GM12878 (cell line): ENCODE measurements around the gene PRKACG. TPM values are rescaled to one million over a fixed set of nuclear protein-coding genes. Genes with fewer than 3 reads are reported as not detected.

Source experiments
- ATAC-seq: fragments of 200-7000 bp; cut with Tn5 transposase; 3 replicates; pipeline ENCODE4 v1.9.1; 2020; ENCODE audit warnings: mild to moderate bottlenecking, moderate library complexity
- BruUV-seq: library from RNA; stranded (reverse); fragments of 400-500 nt; replicated peaks from 2 replicates; lab custom pipeline; 2021; lab: Mats Ljungman, UMichigan
- CTCF ChIA-PET: fragments of 300-600 bp; sonication (Branson Sonifier 250); formaldehyde crosslinking; extraction: SDS; loops from one replicate; lab custom pipeline; 2021; ENCODE audit warnings: inconsistent platforms; lab: Yijun Ruan, JAX
- POLR2A ChIA-PET: fragments of 350-600 bp; formaldehyde crosslinking; extraction: SDS; loops from one replicate; lab custom pipeline; 2021; ENCODE audit warnings: inconsistent platforms; lab: Charles Lee
- RAD21 ChIA-PET: fragments of 300-600 bp; sonication (Branson Sonifier 250); formaldehyde crosslinking; loops from one replicate; lab custom pipeline; 2023; ENCODE audit warnings: antibody characterized with exemption; ENCODE audit not compliant: unreplicated experiment; lab: Charles Lee
- SMC1A ChIA-PET: fragments of 300-600 bp; sonication (Branson Sonifier 250); formaldehyde crosslinking; loops from one replicate; lab custom pipeline; 2023; ENCODE audit not compliant: unreplicated experiment, uncharacterized antibody; lab: Charles Lee
- DNase-seq: peaks from one replicate; pipeline ENCODE4 v3.0.0-alpha.2; 2011; ENCODE audit warnings: low read depth, low spot score
- FAIRE-seq: peaks from 3 replicates; lab custom pipeline; 2011; peaks lifted over from hg19 to GRCh38; lab: Jason Lieb, UNC
- H2AFZ ChIP-seq: 2 replicates; pipeline ENCODE4 v1.6.0; 2011; ENCODE audit warnings: low read depth, low read length, control low read depth; ENCODE audit not compliant: control insufficient read depth
- H3K27ac ChIP-seq: 2 replicates; pipeline ENCODE4 v1.5.1; 2011; ENCODE audit warnings: control low read depth; ENCODE audit not compliant: control insufficient read depth, insufficient read depth
- H3K27me3 ChIP-seq, 2 experiments: replicated peaks in 1 of 2; 2 replicates each; pipeline versions ENCODE4 v1.6.0 to v1.6.1; 2011; ENCODE audit warnings: low read length in 1 of 2; ENCODE audit not compliant: control insufficient read depth in 2 of 2, insufficient read depth in 2 of 2
- H3K36me3 ChIP-seq, 2 experiments: 2 replicates each; pipeline ENCODE4 v1.5.1; 2011; ENCODE audit warnings: low read length in 1 of 2; ENCODE audit not compliant: control insufficient read depth in 2 of 2, insufficient read depth in 2 of 2
- H3K4me1 ChIP-seq: 2 replicates; pipeline ENCODE4 v1.6.1; 2011; ENCODE audit warnings: mild to moderate bottlenecking, low read length, moderate library complexity, mixed read lengths; ENCODE audit not compliant: control insufficient read depth, insufficient read depth
- H3K4me2 ChIP-seq: 2 replicates; pipeline ENCODE4 v1.6.0; 2011; ENCODE audit warnings: control low read depth; ENCODE audit not compliant: control insufficient read depth, insufficient read depth
- H3K4me3 ChIP-seq: fragments of 200-600 bp; sonication (generic); 2 replicates; pipeline ENCODE4 v1.5.1; 2016
- H3K79me2 ChIP-seq: 2 replicates; pipeline ENCODE4 v1.6.0; 2011; ENCODE audit warnings: low read length; ENCODE audit not compliant: control insufficient read depth, insufficient read depth
- H3K9ac ChIP-seq: 2 replicates; pipeline ENCODE4 v1.8.0; 2011; ENCODE audit warnings: low read length, control low read depth, mixed read lengths; ENCODE audit not compliant: control insufficient read depth, insufficient read depth
- H3K9me3 ChIP-seq: replicated peaks from 3 replicates; pipeline ENCODE4 v1.5.1; 2011; ENCODE audit warnings: mild to moderate bottlenecking, low read length; ENCODE audit not compliant: control insufficient read depth, insufficient read depth
- H4K20me1 ChIP-seq: 2 replicates; pipeline ENCODE4 v1.6.0; 2011; ENCODE audit not compliant: control insufficient read depth, insufficient read depth
- CBFB ChIP-seq: IDR thresholded peaks from 2 replicates; pipeline ENCODE4 v1.6.1; 2016; ENCODE audit warnings: antibody characterized with exemption, low read depth
- E2F4 ChIP-seq: IDR thresholded peaks from 2 replicates; pipeline ENCODE4 v1.6.1; 2012; ENCODE audit warnings: low read depth, low read length, improper control_type of control experiment
- EP300 ChIP-seq, 2 experiments: fragments of 150-350 bp in 1 of 2; IDR thresholded peaks; 2 replicates each; pipeline ENCODE4 v1.6.1; 2011 to 2012; ENCODE audit warnings: low read depth in 2 of 2, low read length in 2 of 2, borderline replicate concordance in 1 of 2, improper control_type of control experiment in 1 of 2, inconsistent platforms in 1 of 2; ENCODE audit not compliant: control insufficient read depth in 1 of 2
- ETV6 ChIP-seq, 2 experiments: fragments of 450-650 bp in 1 of 2; IDR thresholded peaks in 1 of 2; conservative IDR thresholded peaks in 1 of 2; 2 replicates each; pipeline ENCODE4 v1.6.1; 2014; ENCODE audit warnings: antibody characterized with exemption in 1 of 2, borderline replicate concordance in 1 of 2, low read depth in 1 of 2, mild to moderate bottlenecking in 1 of 2, moderate library complexity in 1 of 2
- HDAC2 ChIP-seq: fragments of 200-600 bp; sonication (generic); IDR thresholded peaks from 2 replicates; pipeline ENCODE4 v1.6.1; 2017
- IRF3 ChIP-seq: fragments of 450-650 bp; IDR thresholded peaks from 2 replicates; pipeline ENCODE4 v1.6.1; 2014; ENCODE audit warnings: mild to moderate bottlenecking
- MYC ChIP-seq: IDR thresholded peaks from 2 replicates; pipeline ENCODE4 v1.6.1; 2011; ENCODE audit warnings: mild to moderate bottlenecking, low read length, moderate library complexity, inconsistent platforms; ENCODE audit not compliant: insufficient read depth, insufficient replicate concordance, insufficient read length, severe bottlenecking
- NR2C1 ChIP-seq: fragments of 450-650 bp; IDR thresholded peaks from 2 replicates; pipeline ENCODE4 v1.6.1; 2017; ENCODE audit warnings: antibody characterized with exemption, mild to moderate bottlenecking, moderate library complexity
- PAX8 ChIP-seq: fragments of 450-650 bp; IDR thresholded peaks from 2 replicates; pipeline ENCODE4 v1.6.1; 2017; ENCODE audit warnings: mild to moderate bottlenecking, moderate library complexity
- RAD21 ChIP-seq: IDR thresholded peaks from 2 replicates; pipeline ENCODE4 v1.6.1; 2011; ENCODE audit warnings: mild to moderate bottlenecking, low read depth, low read length, moderate library complexity; ENCODE audit not compliant: insufficient read depth
- SREBF2 ChIP-seq: IDR thresholded peaks from 2 replicates; pipeline ENCODE4 v1.6.1; 2012; ENCODE audit warnings: mild to moderate bottlenecking, low read length
- TBL1XR1 ChIP-seq: IDR thresholded peaks from 2 replicates; pipeline ENCODE4 v1.6.1; 2012; ENCODE audit warnings: low read depth, low read length, improper control_type of control experiment
- WRNIP1 ChIP-seq: IDR thresholded peaks from 2 replicates; pipeline ENCODE4 v1.6.1; 2011; ENCODE audit warnings: low read depth, low read length, improper control_type of control experiment, borderline replicate concordance
- ZBTB40 ChIP-seq: fragments of 450-650 bp; IDR thresholded peaks from 2 replicates; pipeline ENCODE4 v1.6.1; 2016; ENCODE audit warnings: mild to moderate bottlenecking, moderate library complexity, borderline replicate concordance
- WGBS: methylation state at CpG from one replicate; pipeline ENCODE4 v1.1.6; 2016; ENCODE audit warnings: low lambda C conversion rate; ENCODE audit not compliant: insufficient replicate concordance, insufficient coverage; ENCODE audit errors: missing lambda C conversion rate; 5-methylcytosine and 5-hydroxymethylcytosine counted together
- in situ Hi-C: fragments of 300-500 bp; cut with MboI; formaldehyde crosslinking; loops from 9 replicates; pipeline ENCODE4 v1.14.3; 2018; ENCODE audit warnings: mixed read lengths
- intact Hi-C: fragments of 100-400 bp; cut with micrococcal nuclease; formaldehyde crosslinking; loops from one replicate; pipeline ENCODE4 v1.14.2; 2022; ENCODE audit not compliant: unreplicated experiment
- polyA plus RNA-seq, 11 experiments: library from polyadenylated mRNA; depleted of rRNA in 4 of 11; unstranded in 6 of 11; stranded (reverse) in 5 of 11; fragments of >200 nt; fragmentation: Nextera tagmentation in 4 of 11; fragmentation: Illumina TruSeq in 1 of 11; extraction: Ambion mirVana in 4 of 11; extraction: Trizol in 1 of 11; gene quantifications; 1 replicate in 1 of 11; 2 replicates in 10 of 11; pipeline versions ENCODE4 v1.2.1 to v1.2.3, GENCODE V29; 2011 to 2016; ENCODE audit warnings: inconsistent platforms in 2 of 11, missing spikeins in 2 of 11, low read depth in 1 of 11
- total RNA-seq, 4 experiments: library from RNA; depleted of rRNA in 3 of 4; stranded (reverse); fragments of >200 nt in 3 of 4; fragmentation: Illumina TruSeq in 1 of 4; extraction: Trizol in 1 of 4; gene quantifications; 2 replicates each; pipeline versions ENCODE4 v1.2.1 to v1.2.3, GENCODE V29; 2013 to 2021

PRKACG gene
- total and polyA plus RNA-seq, 10 of the 15 experiments (the other 5 are each of a cell fraction or from before 2014, with no cell fraction given) = not detected

GRCh38 chr9:68978501-68978900, 35.4 kb downstream of the PRKACG start:
- CTCF ChIA-PET = interaction anchor here (1.2 kb wide), 1 partner anchor 11 kb away, joined by 5 read pairs; no protein-coding TSS in a partner anchor
- H4K20me1 ChIP-seq = no peaks in the 10 kb centered on the region
- SMC1A ChIA-PET = interaction anchor here (0.5 to 12.2 kb wide), 7 partner anchors 11 to 169 kb away, joined by 3 to 160 read pairs (median 4); no protein-coding TSS in a partner anchor
- H3K36me3 ChIP-seq = no peaks in the 10 kb centered on the region; a peak in 1 of 4 replicates
- H3K9me3 ChIP-seq = no peaks in the 10 kb centered on the region; the same call in 2 of the 3 replicates
- intact Hi-C loops = loop anchor here (5.0 kb wide), 1 partner anchor 336 kb away; no protein-coding TSS in a partner anchor
- in situ Hi-C loops = no loop called here
- RAD21 ChIA-PET = interaction anchor here (0.7 kb wide), 1 partner anchor 21 kb away, joined by 3 read pairs; no protein-coding TSS in a partner anchor
- no peaks in the 10 kb centered on the region for H3K27me3 ChIP-seq
- no peak overlapping the region for H3K27ac ChIP-seq
- no peak overlapping the region for H3K4me3 ChIP-seq
- H3K79me2 ChIP-seq = no peaks in the 10 kb centered on the region
- no TSS peak for BruUV-seq
- H2AFZ ChIP-seq = no peak overlapping the region
- POLR2A ChIA-PET = no interaction called here
- FAIRE-seq (no peak), ATAC-seq (no peak), DNase-seq (no peak)
- H3K9ac ChIP-seq = no peak overlapping the region
- H3K4me2 ChIP-seq = no peak overlapping the region
- peaks cover 71% of the 10 kb centered on the region for H3K4me1 ChIP-seq
- 96% methylated on average over 3 of the region's 3 CpGs for WGBS
- TF ChIP-seq PAX8 = no peak
- no peak for TF ChIP-seq WRNIP1
- no peak for TF ChIP-seq IRF3
- TF ChIP-seq EP300 (IDR thresholded peaks at IDR 0.05; ENCODE audit: borderline replicate concordance in 1 of 2, control insufficient read depth in 1 of 2, low read depth in 2 of 2, low read length in 2 of 2) = no peak
- TF ChIP-seq CBFB = no peak
- no peak for TF ChIP-seq TBL1XR1
- TF ChIP-seq SREBF2 = no peak
- TF ChIP-seq HDAC2 = no peak
- TF ChIP-seq E2F4 = no peak
- TF ChIP-seq MYC = no peak
- no peak for TF ChIP-seq ZBTB40
- no peak for TF ChIP-seq RAD21
- no peak for TF ChIP-seq NR2C1
- TF ChIP-seq ETV6 (conservative IDR thresholded peaks at IDR 0.05 in 1 of 2, IDR thresholded peaks at IDR 0.05 in 1 of 2; ENCODE audit: borderline replicate concordance in 1 of 2, low read depth in 1 of 2) = no peak
